ENCODE measurements around the gene DDX55. TPM values are rescaled to one million over a fixed set of nuclear protein-coding genes. Genes with fewer than 3 reads are reported as not detected.

DDX55 gene
- total and polyA plus RNA-seq, 2 experiments from 2014 or later: 10.5 to 16.5 TPM

DNA sequence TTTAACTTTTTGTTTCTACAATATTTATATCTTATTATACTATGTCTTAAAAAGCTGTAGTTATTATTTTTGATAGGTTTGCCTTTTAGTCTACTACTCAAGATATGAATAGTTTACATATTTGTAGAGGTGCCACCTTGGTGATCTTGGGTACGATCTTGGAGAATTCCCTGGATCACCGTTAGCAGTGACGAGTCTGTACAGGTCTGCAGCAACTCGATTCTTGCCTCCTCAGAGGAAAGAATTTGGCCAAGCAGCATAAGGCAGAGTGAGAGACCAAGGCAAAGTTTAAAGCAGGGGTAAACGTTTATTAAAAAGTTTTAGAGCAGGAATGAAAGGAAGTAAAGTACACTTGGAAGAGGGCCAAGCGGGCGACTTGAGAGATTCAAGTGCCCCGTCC is 65.9 kb downstream of the DDX55 start:
- H3K27me3 ChIP-seq (replicated peaks; ENCODE audit: insufficient read depth): no peaks in the 10 kb centered on the region
- TF ChIP-seq EZH2phosphoT487 (IDR thresholded peaks at IDR 0.05; ENCODE audit: insufficient read depth, low read depth) (no peak), EZH2 (IDR thresholded peaks at IDR 0.05; ENCODE audit: insufficient read depth, poor library complexity, severe bottlenecking) (no peak)
- no peak overlapping the region for H3K9ac ChIP-seq
- H3K4me1 ChIP-seq (ENCODE audit: insufficient read depth): 0 out of 2 replicates have a peak, but pooled peaks cover 7% of the 10 kb centered on the region
- no peaks in the 10 kb centered on the region for H3K79me2 ChIP-seq (ENCODE audit: insufficient read depth)
- peaks cover 13% of the 10 kb centered on the region; the same call in 1 of the 2 replicates for H3K36me3 ChIP-seq (ENCODE audit: low read depth)
- no peaks in the 10 kb centered on the region for H3K9me2 ChIP-seq (ENCODE audit: insufficient read depth)
- H2AFZ ChIP-seq: no peak overlapping the region
- WGBS, 2 experiments (ENCODE audit: low coverage in 1 of 2, low lambda C conversion rate in 2 of 2, missing lambda C conversion rate in 2 of 2): 86 to 87% methylated on average over 8 of the region's 8 CpGs
- H3K9me3 ChIP-seq (ENCODE audit: low read depth): no peaks in the 10 kb centered on the region
- no peak for DNase-seq
- no peak overlapping the region for H3K4me3 ChIP-seq
- H4K20me1 ChIP-seq (ENCODE audit: insufficient read depth): no peaks in the 10 kb centered on the region
- in situ Hi-C loops (cut with MboI): no loop called here
- no peak overlapping the region for H3K4me2 ChIP-seq (ENCODE audit: unreplicated experiment)
- H3K27ac ChIP-seq: no peak overlapping the region
- H3F3A ChIP-seq (ENCODE audit: insufficient read depth): no peaks in the 10 kb centered on the region

Small RNA genes within 50 kb of the gene (small RNA-seq; reads per million reads assigned to genes)
- not detected for gene SNORA9B (ENCODE audit: low read depth, low replicate concordance)

Other genes starting within 250 kb of the DDX55 start
- 17.6 and 19.1 TPM in 2 replicates for gene SBNO1, start 237.3 kb upstream of the DDX55 start, total RNA-seq (2014; rRNA removed; shearing (Covaris generic))
- gene SBNO1, start 237.3 kb upstream of the DDX55 start, polyA plus RNA-seq (2016; fragmentation: Nextera tagmentation; extraction: Ambion mirVana): 22.4 and 23.6 TPM in 2 replicates
- 53.6 and 78.6 TPM in 2 replicates for gene KMT5A, start 218.0 kb upstream of the DDX55 start, total RNA-seq (2014; rRNA removed; shearing (Covaris generic))
- gene KMT5A, start 218.0 kb upstream of the DDX55 start, polyA plus RNA-seq (2016; fragmentation: Nextera tagmentation; extraction: Ambion mirVana): 20.6 and 21.3 TPM in 2 replicates
- gene RILPL2, start 165.4 kb upstream of the DDX55 start, total RNA-seq (2014; rRNA removed; shearing (Covaris generic)): 2.5 and 2.8 TPM in 2 replicates
- gene RILPL2, start 165.4 kb upstream of the DDX55 start, polyA plus RNA-seq (2016; fragmentation: Nextera tagmentation; extraction: Ambion mirVana): 4.1 and 4.4 TPM in 2 replicates
- 9.8 and 19.0 TPM in 2 replicates for gene SNRNP35, start 144.0 kb upstream of the DDX55 start, total RNA-seq (2014; rRNA removed; shearing (Covaris generic))
- gene SNRNP35, start 144.0 kb upstream of the DDX55 start, polyA plus RNA-seq (2016; fragmentation: Nextera tagmentation; extraction: Ambion mirVana): 17.6 and 20.0 TPM in 2 replicates
- gene RILPL1, start 68.4 kb upstream of the DDX55 start, total RNA-seq (2014; rRNA removed; shearing (Covaris generic)): 16.6 and 29.8 TPM in 2 replicates
- gene RILPL1, start 68.4 kb upstream of the DDX55 start, polyA plus RNA-seq (2016; fragmentation: Nextera tagmentation; extraction: Ambion mirVana): 2.9 and 3.6 TPM in 2 replicates
- gene TMED2, start 17.5 kb upstream of the DDX55 start, total RNA-seq (2014; rRNA removed; shearing (Covaris generic)): 440 and 494 TPM in 2 replicates
- 560 and 574 TPM in 2 replicates for gene TMED2, start 17.5 kb upstream of the DDX55 start, polyA plus RNA-seq (2016; fragmentation: Nextera tagmentation; extraction: Ambion mirVana)
- 88.0 and 108 TPM in 2 replicates for gene EIF2B1, start 31.6 kb downstream of the DDX55 start, total RNA-seq (2014; rRNA removed; shearing (Covaris generic))
- gene EIF2B1, start 31.6 kb downstream of the DDX55 start, polyA plus RNA-seq (2016; fragmentation: Nextera tagmentation; extraction: Ambion mirVana): 63.3 and 63.5 TPM in 2 replicates
- gene GTF2H3, start 31.7 kb downstream of the DDX55 start, total RNA-seq (2014; rRNA removed; shearing (Covaris generic)): 38.7 and 54.5 TPM in 2 replicates
- gene GTF2H3, start 31.7 kb downstream of the DDX55 start, polyA plus RNA-seq (2016; fragmentation: Nextera tagmentation; extraction: Ambion mirVana): 24.2 and 25.8 TPM in 2 replicates
- 9.3 and 13.3 TPM in 2 replicates for gene TCTN2, start 69.0 kb downstream of the DDX55 start, total RNA-seq (2014; rRNA removed; shearing (Covaris generic))
- 4.4 and 5.0 TPM in 2 replicates for gene TCTN2, start 69.0 kb downstream of the DDX55 start, polyA plus RNA-seq (2016; fragmentation: Nextera tagmentation; extraction: Ambion mirVana)
- gene ATP6V0A2, start 110.3 kb downstream of the DDX55 start, total RNA-seq (2014; rRNA removed; shearing (Covaris generic)): 22.3 and 30.2 TPM in 2 replicates
- gene ATP6V0A2, start 110.3 kb downstream of the DDX55 start, polyA plus RNA-seq (2016; fragmentation: Nextera tagmentation; extraction: Ambion mirVana): 12.9 and 13.3 TPM in 2 replicates
- gene DNAH10, start 160.2 kb downstream of the DDX55 start, total RNA-seq (2014; rRNA removed; shearing (Covaris generic)): 0.11 and 0.13 TPM in 2 replicates
- gene DNAH10, start 160.2 kb downstream of the DDX55 start, polyA plus RNA-seq (2016; fragmentation: Nextera tagmentation; extraction: Ambion mirVana): 0.32 and 0.44 TPM in 2 replicates

All from GM23248 (cell line).